Loucy (cell line): ENCODE measurements around the gene CTNNBL1.

Experiments
- H2AFZ ChIP-seq: fragments of 200-600 bp; sonication (generic); 2 replicates; pipeline ENCODE4 v1.6.0; 2016; ENCODE audit warnings: antibody characterized with exemption, mild to moderate bottlenecking, low read length, moderate library complexity
- H3F3A ChIP-seq: fragments of 200-600 bp; 2 replicates; pipeline ENCODE4 v1.6.0; 2016; ENCODE audit warnings: antibody characterized with exemption, low read depth, mild to moderate bottlenecking
- H3K27me3 ChIP-seq: fragments of 200-600 bp; sonication (generic); 2 replicates; pipeline ENCODE4 v1.6.1; 2014; ENCODE audit warnings: low read length, mild to moderate bottlenecking; ENCODE audit not compliant: insufficient read depth, poor library complexity, severe bottlenecking
- H3K36me3 ChIP-seq: fragments of 200-600 bp; sonication (generic); 2 replicates; pipeline ENCODE4 v1.6.1; 2016; ENCODE audit warnings: low read length; ENCODE audit not compliant: insufficient read depth
- H3K4me1 ChIP-seq: fragments of 200-600 bp; sonication (generic); 2 replicates; pipeline ENCODE4 v1.5.1; 2014; ENCODE audit warnings: low read length, mild to moderate bottlenecking; ENCODE audit not compliant: insufficient read depth, poor library complexity, severe bottlenecking
- H3K4me2 ChIP-seq: fragments of 200-600 bp; sonication (generic); 2 replicates; pipeline ENCODE4 v1.6.0; 2014; ENCODE audit warnings: antibody characterized with exemption, low read length, low read depth, mild to moderate bottlenecking; ENCODE audit not compliant: poor library complexity, severe bottlenecking
- H3K4me3 ChIP-seq: fragments of 200-600 bp; sonication (generic); 2 replicates; pipeline ENCODE4 v1.5.1; 2014; ENCODE audit warnings: low read length, mild to moderate bottlenecking, mixed read lengths; ENCODE audit not compliant: poor library complexity, severe bottlenecking
- H3K79me2 ChIP-seq: fragments of 200-600 bp; sonication (generic); 2 replicates; pipeline ENCODE4 v1.6.1; 2014; ENCODE audit warnings: low read length; ENCODE audit not compliant: insufficient read depth
- H3K9ac ChIP-seq: fragments of 200-600 bp; sonication (generic); 2 replicates; pipeline ENCODE4 v1.6.0; 2014; ENCODE audit warnings: mild to moderate bottlenecking, low read depth, low read length, moderate library complexity; ENCODE audit not compliant: poor library complexity, severe bottlenecking
- H3K9me2 ChIP-seq: fragments of 200-600 bp; sonication (generic); replicated peaks from 2 replicates; pipeline ENCODE4 v1.6.1; 2016; ENCODE audit warnings: low read depth, low read length, mixed read lengths
- H3K9me3 ChIP-seq: fragments of 200-600 bp; sonication (generic); 2 replicates; pipeline ENCODE4 v1.6.1; 2014; ENCODE audit warnings: mild to moderate bottlenecking, antibody characterized with exemption, low read length, low read depth; ENCODE audit not compliant: insufficient read depth
- H4K20me1 ChIP-seq: fragments of 200-600 bp; sonication (generic); 2 replicates; pipeline ENCODE4 v1.6.0; 2014; ENCODE audit warnings: antibody characterized with exemption, low read length, mild to moderate bottlenecking; ENCODE audit not compliant: insufficient read depth, poor library complexity, severe bottlenecking
- CTCF ChIP-seq: fragments of 200-600 bp; sonication (generic); conservative IDR thresholded peaks from 2 replicates; pipeline ENCODE4 v1.5.1; 2014; ENCODE audit warnings: mild to moderate bottlenecking, antibody characterized with exemption, low read length
- EZH2phosphoT487 ChIP-seq: fragments of 200-600 bp; IDR thresholded peaks from 2 replicates; pipeline ENCODE4 v1.6.1; 2018; ENCODE audit warnings: antibody characterized with exemption, mild to moderate bottlenecking, moderate library complexity, borderline replicate concordance

CTNNBL1 gene

DNA sequence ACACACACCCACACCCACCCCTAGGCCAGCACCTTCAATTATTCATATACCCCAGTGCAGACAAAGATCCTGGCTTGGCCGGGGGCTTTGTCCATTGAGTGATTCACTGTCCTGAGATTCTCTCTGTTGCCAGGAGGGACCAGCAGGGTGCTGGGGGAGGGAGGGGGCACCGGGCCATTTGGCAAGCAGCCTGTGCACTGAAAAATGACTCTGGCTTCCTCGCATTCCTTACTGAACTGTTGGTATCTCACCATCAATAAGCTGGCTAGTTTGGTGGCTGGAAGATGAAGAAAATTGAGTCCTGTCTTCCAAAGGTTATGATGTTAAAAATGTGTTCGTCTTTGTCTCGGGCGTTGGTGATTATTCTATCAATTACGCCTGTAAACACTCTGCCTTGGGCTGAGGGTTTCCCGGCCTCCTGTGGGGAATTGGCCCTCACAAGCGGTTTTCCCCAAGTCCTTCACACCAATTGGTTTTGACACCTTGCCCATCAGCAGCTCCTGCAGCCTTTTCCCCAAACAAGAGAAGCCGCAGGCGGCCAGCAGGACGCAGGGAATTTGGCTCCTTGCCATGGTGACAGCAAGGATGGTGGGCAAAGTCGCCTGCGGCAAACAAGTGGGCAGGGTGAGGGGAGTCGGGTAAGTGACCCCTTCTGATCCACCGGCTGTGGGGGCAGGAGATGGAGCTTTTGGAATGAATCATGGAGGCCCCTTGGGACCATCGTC lies 214.0 kb downstream of the CTNNBL1 start:
- Histone ChIP-seq H3K4me3 (no peak overlapping the region), H3K9me3 (no peaks in the 10 kb centered on the region), H2AFZ (no peak overlapping the region), H3K9me2 (no peaks in the 10 kb centered on the region), H3K9ac (no peak overlapping the region), H3K27me3 (no peaks in the 10 kb centered on the region), H3K79me2 (no peaks in the 10 kb centered on the region), H3K36me3 (no peaks in the 10 kb centered on the region), H3K4me2 (no peak overlapping the region), H3F3A (no peaks in the 10 kb centered on the region), H4K20me1 (no peaks in the 10 kb centered on the region), H3K4me1 (no peaks in the 10 kb centered on the region)
- TF ChIP-seq EZH2phosphoT487 (no peak), CTCF (no peak)

DNA sequence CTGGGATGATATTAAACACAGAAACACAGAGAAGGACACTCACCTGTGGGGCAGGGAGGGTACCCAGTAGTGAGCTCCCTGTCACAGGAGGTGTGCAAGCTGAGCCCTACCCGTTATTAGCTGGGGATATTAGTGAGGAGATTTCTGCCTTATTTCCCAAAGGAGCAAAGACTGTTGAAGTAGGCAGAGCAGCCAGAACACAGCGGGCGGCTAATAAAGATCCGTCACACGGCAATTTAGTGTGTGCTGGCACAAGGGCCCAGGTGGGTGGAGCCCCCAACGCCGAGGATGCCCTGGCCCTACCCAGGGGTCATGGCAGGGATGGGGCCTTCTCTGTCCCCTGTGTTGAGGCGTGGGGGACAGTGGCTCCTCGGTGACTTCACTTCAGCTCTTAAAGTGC lies 217.4 kb downstream of the CTNNBL1 start:
- H3K9me2 ChIP-seq: no peaks in the 10 kb centered on the region
- H3K79me2 ChIP-seq: no peaks in the 10 kb centered on the region
- no peaks in the 10 kb centered on the region for H3K36me3 ChIP-seq
- H3K4me1 ChIP-seq: no peaks in the 10 kb centered on the region
- no peaks in the 10 kb centered on the region for H3K27me3 ChIP-seq
- H3K4me2 ChIP-seq: no peak overlapping the region
- H2AFZ ChIP-seq: no peak overlapping the region
- H3K4me3 ChIP-seq: no peak overlapping the region
- no peaks in the 10 kb centered on the region for H3F3A ChIP-seq
- no peaks in the 10 kb centered on the region for H3K9me3 ChIP-seq
- H4K20me1 ChIP-seq: no peaks in the 10 kb centered on the region
- TF ChIP-seq EZH2phosphoT487 (no peak), CTCF (no peak)
- no peak overlapping the region for H3K9ac ChIP-seq

DNA sequence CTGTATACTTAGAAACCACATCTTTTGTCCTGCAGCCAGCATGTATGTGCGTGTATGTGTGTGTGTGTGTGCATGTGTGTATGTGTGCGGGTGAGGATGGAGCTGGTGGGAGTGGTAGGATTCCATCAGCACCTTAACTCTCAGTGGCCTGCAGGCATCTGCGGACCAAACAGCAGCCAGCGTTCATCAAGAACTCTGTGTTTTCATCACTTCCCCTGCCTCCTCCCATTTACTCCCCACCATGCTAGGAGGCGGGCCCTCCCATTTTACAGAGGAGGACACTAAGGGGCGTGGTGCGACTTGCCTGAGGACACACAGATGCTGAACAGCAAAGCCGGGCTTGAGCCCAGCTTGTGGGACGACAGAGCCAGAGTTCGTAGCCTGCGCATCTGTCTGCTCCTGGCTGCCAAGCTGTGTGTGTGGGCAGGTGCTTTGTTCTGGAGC lies 218.0 kb downstream of the CTNNBL1 start:
- H3K4me2 ChIP-seq: no peak overlapping the region
- no peak overlapping the region for H3K4me3 ChIP-seq
- no peak overlapping the region for H3K9ac ChIP-seq
- H2AFZ ChIP-seq: peak overlapping the region; percentile 12; the same call in 1 of the 2 replicates
- no peak for TF ChIP-seq EZH2phosphoT487
- TF ChIP-seq CTCF: no peak
- H3K27me3 ChIP-seq: no peaks in the 10 kb centered on the region
- no peaks in the 10 kb centered on the region for H3K4me1 ChIP-seq
- H3K36me3 ChIP-seq: no peaks in the 10 kb centered on the region
- H3F3A ChIP-seq: no peaks in the 10 kb centered on the region
- H3K79me2 ChIP-seq: no peaks in the 10 kb centered on the region
- no peaks in the 10 kb centered on the region for H4K20me1 ChIP-seq
- no peaks in the 10 kb centered on the region for H3K9me2 ChIP-seq
- H3K9me3 ChIP-seq: no peaks in the 10 kb centered on the region
